GM19324 (cell line): Measurements from ENCODE around the gene RALGPS2.

ENCODE experiments used
- ATAC-seq: cut with Tn5 transposase; IDR thresholded peaks from one replicate; pipeline ENCODE4 v1.9.1; 2021; ENCODE audit warnings: mild to moderate bottlenecking, moderate library complexity; ENCODE audit not compliant: unreplicated experiment, low FRiP score

RALGPS2 gene

DNA sequence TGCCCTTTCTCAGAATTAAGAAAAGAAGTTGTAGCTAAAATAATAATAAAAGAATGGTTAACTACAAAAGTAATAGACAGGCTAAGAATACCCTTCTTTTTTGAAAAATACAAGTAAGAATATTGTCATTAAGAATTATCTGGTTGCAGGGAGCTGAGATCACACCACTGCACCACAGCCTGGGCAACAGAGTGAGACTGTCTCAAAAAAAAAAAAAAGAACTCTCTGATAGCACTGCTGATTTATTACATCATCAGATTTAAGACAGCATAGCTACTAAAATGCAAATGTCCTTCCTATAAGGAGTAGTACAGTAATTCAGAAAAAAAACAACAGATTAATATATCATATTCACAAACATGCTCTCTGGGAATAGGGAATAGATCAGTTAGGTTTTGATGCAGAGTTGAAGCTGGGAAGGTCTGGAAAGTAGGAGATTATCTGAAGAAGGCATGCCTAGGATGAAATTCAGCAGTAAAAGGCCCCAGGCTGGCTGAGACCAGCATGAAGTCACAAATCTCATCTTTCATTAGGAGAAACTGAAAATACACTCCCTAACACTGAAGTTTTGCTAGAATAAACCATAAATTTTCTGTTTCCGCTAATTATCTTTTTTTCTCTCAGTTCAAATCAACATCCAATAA is 176.6 kb downstream of the RALGPS2 start:
- no peak for ATAC-seq

GRCh38 chr1:178908358-178908757 is 183.3 kb downstream of the RALGPS2 start:
- ATAC-seq = no peak

DNA sequence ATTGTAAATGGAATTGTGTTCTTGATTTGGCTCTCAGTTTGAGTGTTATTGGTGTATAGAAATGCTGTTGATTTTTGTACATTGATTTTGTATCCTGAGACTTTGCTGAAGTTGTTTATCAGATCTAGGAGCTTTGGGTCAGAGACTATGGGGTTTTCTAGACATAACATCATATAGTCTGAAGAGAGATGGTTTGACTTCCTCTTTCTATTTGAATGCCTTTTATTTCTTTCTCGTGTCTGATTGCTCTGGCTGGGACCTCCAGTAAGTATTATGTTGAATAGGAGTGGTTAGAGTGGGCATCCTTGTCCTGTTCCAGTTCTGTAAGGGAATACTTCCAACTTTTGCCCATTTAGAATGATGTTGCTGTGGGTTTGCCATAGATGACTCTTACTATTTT is 185.0 kb downstream of the RALGPS2 start:
- no peak for ATAC-seq

- no peak for ATAC-seq
Observed at GRCh38 chr1:178912597-178912996, 187.6 kb downstream of the RALGPS2 start.

DNA sequence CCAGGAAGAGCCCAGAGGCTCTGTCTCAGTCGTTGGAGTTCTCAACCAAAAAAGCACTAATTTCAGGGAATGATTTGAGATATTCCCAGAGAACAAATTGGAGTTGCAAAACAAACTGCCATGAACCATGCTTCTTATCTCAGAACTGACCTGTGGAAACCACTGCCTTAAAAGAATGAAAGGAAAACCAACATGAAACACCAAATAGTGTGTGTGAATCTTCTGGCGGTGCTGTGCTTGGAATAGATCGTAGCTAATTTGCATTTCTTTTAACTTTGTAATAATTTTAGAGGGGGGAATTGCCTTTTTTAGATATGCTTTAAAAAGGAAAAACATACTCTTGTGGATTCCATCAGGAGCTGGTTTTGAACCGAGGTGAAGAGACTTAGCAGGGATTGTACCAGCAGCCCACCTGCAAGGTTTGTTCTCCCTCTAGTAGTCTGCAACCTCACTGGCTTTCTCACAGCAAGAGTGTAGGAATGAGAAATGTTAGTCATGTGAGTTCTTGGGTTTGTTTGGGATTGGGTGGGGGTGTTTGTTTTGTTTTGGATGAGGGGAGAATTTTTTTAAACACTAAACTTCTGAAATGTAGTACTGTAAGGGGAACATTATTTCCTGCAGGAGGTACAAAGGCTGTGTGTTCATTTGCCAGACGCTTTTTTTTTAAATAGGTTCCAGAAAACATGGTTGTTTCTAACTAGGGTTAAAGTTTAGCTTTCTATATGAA is 191.6 kb downstream of the RALGPS2 start:
- no peak for ATAC-seq

- no peak for ATAC-seq
Observed at GRCh38 chr1:178918308-178918707, 193.3 kb downstream of the RALGPS2 start.

DNA sequence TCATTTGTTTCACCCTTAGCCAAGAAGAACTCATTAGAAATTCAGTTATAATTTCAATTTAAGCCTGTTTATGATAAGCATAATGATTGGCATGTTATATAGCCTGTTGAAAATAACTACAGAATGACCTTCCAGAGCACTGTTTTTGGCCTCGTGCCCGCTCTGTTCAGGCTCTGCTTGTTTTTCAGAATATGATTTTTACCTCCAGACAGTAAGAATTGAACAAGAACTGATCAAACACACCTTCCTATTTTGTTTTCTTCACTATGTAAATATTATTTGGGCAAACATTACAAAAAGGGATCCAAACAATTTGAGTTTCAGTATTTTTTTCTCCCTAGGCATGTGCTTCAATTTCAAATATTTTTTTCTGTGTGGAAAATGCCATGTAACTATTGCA is 193.9 kb downstream of the RALGPS2 start:
- ATAC-seq = no peak

GRCh38 chr1:178919581-178919980 is 194.5 kb downstream of the RALGPS2 start:
- no peak for ATAC-seq

DNA sequence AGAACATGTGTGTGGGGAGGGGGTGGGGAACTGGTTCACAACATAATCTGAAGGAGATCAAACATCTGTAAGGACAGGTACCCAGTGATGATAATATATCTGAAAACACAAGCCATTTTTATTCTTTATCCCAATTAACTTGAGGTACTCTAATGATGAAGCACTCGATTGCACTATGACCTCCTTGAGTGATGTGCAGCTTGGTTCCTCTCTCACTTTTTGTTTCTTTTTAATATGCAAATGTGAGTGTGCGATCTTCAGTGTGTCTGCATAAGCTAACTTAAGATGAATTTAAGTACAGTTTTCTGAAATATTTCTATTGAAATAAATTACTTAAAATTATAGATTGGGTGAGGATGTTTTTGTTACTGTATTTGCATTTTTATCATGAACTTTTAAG is 196.5 kb downstream of the RALGPS2 start:
- ATAC-seq = no peak

GRCh38 chr1:178923512-178923911 is 198.5 kb downstream of the RALGPS2 start:
- ATAC-seq = no peak

DNA sequence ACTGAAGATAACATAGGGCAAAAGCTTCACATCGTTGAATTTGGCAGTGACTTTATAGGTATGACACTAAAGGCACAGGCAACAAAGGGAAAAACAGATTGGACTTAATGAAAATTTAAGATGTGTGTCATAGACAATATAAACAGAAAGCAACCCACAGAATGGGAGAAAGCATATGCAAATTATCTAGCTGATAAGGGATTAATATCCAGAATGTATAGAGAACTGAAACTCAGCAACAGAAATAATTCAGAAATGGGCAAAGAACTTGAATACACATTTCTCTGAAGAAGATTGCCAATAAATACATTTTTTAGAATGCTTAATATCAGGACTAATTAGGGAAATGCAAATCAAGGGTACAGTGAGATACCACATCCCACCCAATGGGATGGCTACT is 201.0 kb downstream of the RALGPS2 start:
- ATAC-seq = no peak

DNA sequence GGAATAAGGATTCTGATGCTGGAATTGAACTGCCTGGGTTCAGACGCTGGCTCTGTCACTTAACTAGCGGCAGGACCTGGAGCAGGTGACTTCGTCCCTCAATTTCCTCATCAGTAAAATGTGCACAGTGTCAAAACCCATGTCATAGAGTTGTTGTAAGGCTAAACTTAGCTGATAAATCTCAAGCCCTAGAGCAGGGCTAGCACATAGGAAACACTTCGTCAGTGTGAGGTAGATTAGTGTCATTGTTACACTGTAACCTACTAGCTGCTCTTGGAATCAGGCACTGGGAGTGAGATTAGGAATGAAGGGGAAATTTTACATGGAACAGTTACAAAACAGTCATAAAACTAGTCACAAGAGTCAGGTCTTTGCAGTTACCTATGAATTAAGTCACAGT is 202.0 kb downstream of the RALGPS2 start:
- ATAC-seq = no peak

GRCh38 chr1:178928041-178928440 is 203.0 kb downstream of the RALGPS2 start:
- no peak for ATAC-seq

DNA sequence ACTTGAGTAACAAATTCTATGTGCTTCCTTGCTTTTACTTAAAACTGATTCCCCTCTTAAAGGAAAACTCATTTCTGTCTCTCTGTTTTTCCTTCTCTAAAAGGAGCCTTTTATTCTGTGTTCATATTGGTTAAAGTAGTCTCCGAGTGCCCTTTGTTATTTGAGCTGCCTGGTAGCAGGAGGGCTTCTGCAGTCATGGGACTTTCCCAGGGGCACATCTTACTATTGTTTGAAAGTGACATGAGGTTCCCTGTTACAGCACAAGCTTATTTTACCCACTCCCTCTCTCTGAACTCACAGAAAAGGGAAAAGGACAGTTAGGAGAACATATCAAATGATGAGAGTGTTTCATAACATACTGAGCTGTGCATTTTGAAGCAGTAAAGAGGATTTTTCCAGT is 203.9 kb downstream of the RALGPS2 start:
- no peak for ATAC-seq

DNA sequence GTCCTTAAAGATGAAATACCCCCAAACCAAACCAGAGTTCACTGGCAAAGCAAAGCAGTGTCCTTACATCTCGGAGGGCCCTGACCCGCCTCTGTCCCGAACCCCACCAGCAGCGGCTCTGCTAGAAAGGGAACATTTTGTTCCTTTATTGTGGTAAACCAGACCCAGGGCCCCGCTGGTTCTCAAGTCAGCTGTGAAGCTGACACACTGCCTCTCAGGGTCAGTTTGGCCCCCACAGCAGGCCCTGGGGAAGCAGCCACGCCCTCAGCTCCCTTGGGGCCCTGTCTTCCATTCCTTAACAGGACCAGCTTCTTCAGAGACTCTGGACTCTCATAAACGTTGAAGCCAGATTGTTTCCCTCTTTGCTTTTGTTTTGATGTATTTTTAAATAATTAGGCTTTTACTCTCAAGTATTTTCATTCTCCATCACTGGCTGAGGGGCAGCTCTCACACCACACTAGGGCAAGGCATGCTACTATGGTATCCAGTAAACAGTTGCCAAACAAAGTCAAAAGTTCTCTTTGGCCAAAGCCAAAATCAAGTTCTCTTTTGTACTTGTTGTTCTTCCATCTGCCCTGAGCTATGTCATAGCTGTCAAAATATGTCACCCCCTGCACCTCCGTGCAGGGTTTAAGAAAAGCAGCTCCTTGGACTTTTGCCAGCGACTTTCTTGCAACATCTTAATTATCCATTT is 207.0 kb downstream of the RALGPS2 start:
- no peak for ATAC-seq

DNA sequence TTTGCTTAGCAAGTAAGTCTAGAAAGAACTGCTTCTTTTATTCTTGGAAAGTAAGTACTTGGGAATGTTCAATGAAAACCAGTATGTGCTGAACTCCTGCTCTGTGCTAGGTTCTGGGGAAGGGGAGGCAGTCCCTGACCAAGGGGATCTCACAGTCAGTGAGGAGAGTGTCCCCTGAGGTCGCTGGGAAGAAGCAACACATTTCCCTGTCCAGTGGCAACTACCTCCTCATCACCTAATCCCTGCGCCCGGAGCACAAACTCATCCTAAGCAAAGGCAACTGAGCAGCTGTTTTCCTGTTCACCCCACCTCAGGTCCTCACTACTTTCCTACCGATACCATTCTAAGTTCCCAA is 207.5 kb downstream of the RALGPS2 start:
- ATAC-seq = no peak

- ATAC-seq = no peak
Observed at GRCh38 chr1:178933105-178933561, 208.1 kb downstream of the RALGPS2 start.

DNA sequence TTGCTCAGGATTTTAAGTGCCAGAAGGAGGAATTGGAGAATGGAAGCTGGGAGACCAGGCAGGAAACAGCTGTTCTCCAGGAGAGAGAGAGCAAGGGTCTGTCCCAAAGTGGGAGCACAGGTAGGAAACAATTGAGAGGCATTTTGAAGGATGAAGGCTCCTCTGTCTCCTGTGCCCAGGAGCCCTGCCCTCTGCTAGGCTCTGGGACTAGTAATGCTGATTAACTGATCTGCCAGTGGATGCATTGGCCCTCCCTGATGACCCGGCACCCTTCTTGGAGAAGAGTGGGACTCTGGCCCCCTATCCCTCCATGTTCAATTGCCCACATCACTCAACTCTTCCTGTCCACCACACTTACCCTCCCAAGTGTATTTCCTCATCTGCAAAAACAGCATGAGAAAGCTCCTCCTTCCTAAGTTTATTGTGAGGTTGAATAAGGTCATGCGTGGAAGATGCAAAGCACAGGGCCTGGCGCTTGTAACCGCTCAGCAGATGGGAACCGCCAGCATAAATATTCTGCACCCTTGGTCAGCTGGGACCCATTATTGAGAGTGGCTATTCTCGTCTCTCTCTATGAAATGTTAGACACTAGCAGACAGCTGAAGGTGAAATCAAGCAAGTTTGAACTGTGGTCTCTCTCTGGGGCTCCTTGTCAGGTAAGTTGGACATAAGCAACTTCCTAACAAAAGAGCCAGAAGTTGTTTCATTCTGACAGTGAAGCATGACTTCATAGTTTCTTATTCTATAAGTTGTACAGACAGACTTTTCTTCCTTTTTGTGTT is 208.9 kb downstream of the RALGPS2 start:
- ATAC-seq = no peak

DNA sequence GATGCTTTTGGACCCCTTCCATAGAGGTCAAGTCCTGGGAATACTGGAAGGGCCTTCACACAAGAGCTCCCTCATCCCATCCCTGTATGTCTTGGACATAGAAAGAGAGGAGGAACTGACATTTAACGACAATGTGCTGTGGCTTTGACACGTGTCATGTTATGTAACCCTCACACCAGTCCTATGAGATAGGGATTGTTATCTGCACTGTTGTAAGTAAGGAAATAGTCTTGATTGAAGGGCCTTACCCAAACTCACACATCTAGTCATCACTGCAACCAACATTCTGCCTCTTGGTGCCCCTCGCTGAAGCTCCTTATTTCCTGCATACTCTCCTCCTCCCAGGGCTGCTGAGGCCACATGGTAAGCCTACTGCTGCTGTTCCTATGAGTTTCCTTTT is 209.5 kb downstream of the RALGPS2 start:
- ATAC-seq = no peak

GRCh38 chr1:178935610-178936009 is 210.6 kb downstream of the RALGPS2 start:
- ATAC-seq = no peak

DNA sequence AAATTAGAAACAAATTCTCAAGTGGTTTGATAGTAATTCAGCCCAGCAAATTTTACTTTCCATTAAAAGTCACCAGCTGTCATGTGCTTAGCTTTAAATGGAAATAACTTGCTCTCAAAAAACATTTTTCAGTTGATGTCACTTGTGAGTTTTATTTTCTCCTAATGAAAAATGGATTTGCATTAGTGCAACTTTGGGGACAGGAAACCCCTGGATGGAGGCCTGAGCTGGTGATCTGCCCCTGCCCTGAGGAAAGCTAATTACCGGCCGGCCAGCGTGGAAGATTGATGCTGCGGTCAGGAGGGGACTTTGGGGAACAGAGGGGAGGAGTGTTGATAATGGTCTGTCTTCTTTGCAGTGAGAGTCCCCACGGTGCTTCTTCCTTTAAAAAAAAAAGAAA is 212.7 kb downstream of the RALGPS2 start:
- no peak for ATAC-seq
